SK-N-SH treated with all-trans-retinoic acid at 6 μM for 48 hours (cell line): Measurements from ENCODE around the gene WDR90.

ENCODE experiments used
- CREB5 ChIP-seq: fragments of 250-450 bp; sonication (Bioruptor Pico); IDR thresholded peaks from 2 replicates; pipeline ENCODE4 v1.5.1; 2020; ENCODE audit warnings: low read depth, mild to moderate bottlenecking, moderate library complexity
- CSDC2 ChIP-seq: fragments of 250-450 bp; sonication (Bioruptor Pico); IDR thresholded peaks from 2 replicates; pipeline ENCODE4 v1.5.0; 2020; ENCODE audit warnings: mild to moderate bottlenecking, moderate library complexity
- CSRNP3 ChIP-seq: fragments of 250-450 bp; sonication (Bioruptor Pico); IDR thresholded peaks from 2 replicates; pipeline ENCODE4 v1.5.1; 2021; ENCODE audit warnings: mild to moderate bottlenecking, moderate library complexity
- OSR1 ChIP-seq: fragments of 250-450 bp; sonication (Bioruptor Pico); IDR thresholded peaks from 2 replicates; pipeline ENCODE4 v1.8.0; 2022; ENCODE audit warnings: moderate library complexity, mild to moderate bottlenecking, inconsistent platforms
- PATZ1 ChIP-seq: fragments of 250-450 bp; sonication (Bioruptor Pico); IDR thresholded peaks from 2 replicates; pipeline ENCODE4 v1.8.0; 2020; ENCODE audit warnings: mild to moderate bottlenecking, moderate library complexity, borderline replicate concordance
- RARB ChIP-seq: fragments of 250-450 bp; sonication (Bioruptor Pico); IDR thresholded peaks from 2 replicates; pipeline ENCODE4 v1.8.0; 2021; ENCODE audit warnings: mild to moderate bottlenecking, moderate library complexity
- TCF4 ChIP-seq: fragments of 250-450 bp; sonication (Bioruptor Pico); IDR thresholded peaks from 2 replicates; pipeline ENCODE4 v1.8.0; 2021; ENCODE audit warnings: mild to moderate bottlenecking, moderate library complexity, borderline replicate concordance
- TSHZ2 ChIP-seq: fragments of 250-450 bp; sonication (Bioruptor Pico); IDR thresholded peaks from 2 replicates; pipeline ENCODE4 v1.5.0; 2020; ENCODE audit warnings: mild to moderate bottlenecking, moderate library complexity
- ZFP3 ChIP-seq: fragments of 250-450 bp; sonication (Bioruptor Pico); IDR thresholded peaks from 2 replicates; pipeline ENCODE4 v1.5.0; 2020; ENCODE audit warnings: mild to moderate bottlenecking, moderate library complexity
- ZFP30 ChIP-seq: fragments of 450-650 bp; formaldehyde crosslinking; IDR thresholded peaks from 2 replicates; pipeline ENCODE4 v1.5.0; 2022; ENCODE audit warnings: mild to moderate bottlenecking, moderate library complexity
- ZNF8 ChIP-seq: fragments of 450-650 bp; formaldehyde crosslinking; IDR thresholded peaks from 2 replicates; pipeline ENCODE4 v1.5.0; 2020; ENCODE audit warnings: mild to moderate bottlenecking, moderate library complexity

GRCh38 chr16:694187-694862 is 45.2 kb downstream of the WDR90 start:
- TF ChIP-seq OSR1 (CRISPR knock-in tag): no peak
- TF ChIP-seq ZNF8 (CRISPR knock-in tag): no peak
- TF ChIP-seq CSRNP3 (CRISPR knock-in tag): no peak
- TF ChIP-seq PATZ1 (CRISPR knock-in tag): no peak
- TF ChIP-seq ZFP30: no peak
- TF ChIP-seq CSDC2: no peak
- TF ChIP-seq CREB5: no peak
- no peak for TF ChIP-seq TCF4
- TF ChIP-seq TSHZ2: no peak
- TF ChIP-seq RARB (CRISPR knock-in tag): no peak
- no peak for TF ChIP-seq ZFP3 (CRISPR knock-in tag)
